Panc1 (cell line): ENCODE results near the gene SNU13. TPM values are rescaled to one million over a fixed set of nuclear protein-coding genes. Genes with fewer than 3 reads are reported as not detected.
"Not testable (repeated sequence)": the region's sequence is repeated elsewhere in the genome, so short reads cannot be mapped to it uniquely, and the experiment has no call there.

ENCODE experiments used
- ATAC-seq: fragments of 200-7000 bp; cut with Tn5 transposase; 2 replicates; pipeline ENCODE4 v1.9.1; 2020; ENCODE audit warnings: mild to moderate bottlenecking, moderate library complexity
- BruUV-seq: library from RNA; stranded (reverse); fragments of 400-500 nt; replicated peaks from 2 replicates; lab custom pipeline; 2021; lab: Mats Ljungman, UMichigan
- CTCF ChIA-PET: fragments of 300-600 bp; sonication (Branson Sonifier 250); formaldehyde crosslinking; loops from one replicate; lab custom pipeline; 2022; ENCODE audit warnings: antibody characterized with exemption; lab: Charles Lee
- POLR2A ChIA-PET: fragments of 300-600 bp; sonication (Branson Sonifier 250); formaldehyde crosslinking; loops from one replicate; lab custom pipeline; 2022; ENCODE audit warnings: antibody characterized with exemption; lab: Charles Lee
- DNase-seq: peaks from one replicate; pipeline ENCODE4 v3.0.0-alpha.2; 2010; ENCODE audit warnings: low read depth, low spot score
- H3K27ac ChIP-seq: 2 replicates; pipeline ENCODE4 v1.5.1; 2011; ENCODE audit warnings: mild to moderate bottlenecking, low read length, inconsistent platforms
- H3K27me3 ChIP-seq: fragments of 200-500 bp; sonication (Bioruptor generic); 2 replicates; pipeline ENCODE4 v1.6.0; 2014; ENCODE audit warnings: low read length, inconsistent platforms; ENCODE audit not compliant: control insufficient read depth, insufficient read depth
- H3K36me3 ChIP-seq: fragments of 200-500 bp; sonication (Bioruptor generic); 2 replicates; pipeline ENCODE4 v1.5.1; 2014; ENCODE audit warnings: inconsistent platforms, mild to moderate bottlenecking, low read length, moderate library complexity; ENCODE audit not compliant: control insufficient read depth, insufficient read depth
- H3K4me1 ChIP-seq: 2 replicates; pipeline ENCODE4 v1.5.1; 2011; ENCODE audit warnings: inconsistent platforms, mild to moderate bottlenecking, low read length, moderate library complexity; ENCODE audit not compliant: control insufficient read depth, insufficient read depth
- H3K4me3 ChIP-seq, 2 experiments: 2 replicates each; pipeline ENCODE4 v1.5.1; 2011 to 2012; ENCODE audit warnings: low read depth in 2 of 2, low read length in 2 of 2, mild to moderate bottlenecking in 2 of 2, inconsistent platforms in 1 of 2, moderate library complexity in 1 of 2
- H3K9me3 ChIP-seq: fragments of 200-500 bp; sonication (Bioruptor generic); 2 replicates; pipeline ENCODE4 v1.5.1; 2014; ENCODE audit warnings: low read depth, mild to moderate bottlenecking, inconsistent platforms, low read length, moderate library complexity; ENCODE audit not compliant: control insufficient read depth, insufficient read depth
- POLR2AphosphoS5 ChIP-seq: IDR thresholded peaks from 2 replicates; pipeline ENCODE4 v1.6.1; 2012; ENCODE audit warnings: mild to moderate bottlenecking, low read depth, low read length, moderate library complexity
- REST ChIP-seq, 2 experiments: IDR thresholded peaks; 2 replicates each; pipeline ENCODE4 v1.6.1; 2011 to 2012; ENCODE audit warnings: low read depth in 2 of 2, control low read depth in 1 of 2, low read length in 1 of 2, mild to moderate bottlenecking in 1 of 2, moderate library complexity in 1 of 2; ENCODE audit not compliant: insufficient read depth in 1 of 2
- SIN3A ChIP-seq: IDR thresholded peaks from 2 replicates; pipeline ENCODE4 v1.6.1; 2012; ENCODE audit warnings: low read depth, mild to moderate bottlenecking, low read length, moderate library complexity, borderline replicate concordance; ENCODE audit not compliant: insufficient read depth
- TCF7L2 ChIP-seq: IDR thresholded peaks from 2 replicates; pipeline ENCODE4 v1.6.1; 2011; ENCODE audit warnings: mild to moderate bottlenecking, low read depth, low read length, inconsistent platforms
- in situ Hi-C: cut with HindIII; loops from 2 replicates; pipeline ENCODE4 v1.10.0; 2016; ENCODE audit warnings: low sequenced_read_pairs, low pct_unique_long_range_greater_than_20kb
- intact Hi-C: fragments of 100-400 bp; cut with micrococcal nuclease; formaldehyde crosslinking; loops from one replicate; pipeline ENCODE4 v1.10.0; 2022; ENCODE audit not compliant: unreplicated experiment
- total RNA-seq: library from RNA; stranded (reverse); gene quantifications from one replicate; pipeline ENCODE4 v1.2.1, GENCODE V29; 2021; ENCODE audit not compliant: unreplicated experiment
- TF ChIP-seq, protein P1 (sequence below): fragments of 450-650 bp; IDR thresholded peaks from 2 replicates; pipeline ENCODE4 v1.5.1; 2017; ENCODE audit warnings: mild to moderate bottlenecking

SNU13 gene
- total RNA-seq, 1 experiment from 2014 or later = 113 TPM

DNA sequence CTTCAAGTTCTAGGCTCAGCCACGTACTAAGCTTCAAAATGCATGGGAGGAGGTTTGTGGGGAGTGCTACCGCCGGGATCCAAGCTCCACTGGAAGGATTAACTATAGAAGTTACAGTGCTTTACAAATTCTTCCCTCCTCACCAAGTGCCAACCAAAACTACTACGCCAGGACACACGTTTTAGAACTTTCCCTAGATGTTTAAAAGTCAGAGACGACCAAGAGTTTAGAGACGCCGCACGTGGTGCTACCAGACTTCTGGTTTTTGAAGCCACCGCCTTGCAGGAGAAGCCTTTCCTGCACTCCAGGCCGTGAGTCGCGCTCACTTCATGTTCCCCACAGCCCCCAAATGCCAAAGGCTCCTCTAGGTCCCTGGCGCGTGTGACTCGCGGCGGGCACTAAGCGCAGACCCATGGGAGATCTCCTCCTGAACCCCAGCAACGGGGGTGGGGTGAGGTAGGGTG, 734 bp downstream of the SNU13 start:
- TF ChIP-seq TCF7L2 = no peak
- TF ChIP-seq, protein P1, sequence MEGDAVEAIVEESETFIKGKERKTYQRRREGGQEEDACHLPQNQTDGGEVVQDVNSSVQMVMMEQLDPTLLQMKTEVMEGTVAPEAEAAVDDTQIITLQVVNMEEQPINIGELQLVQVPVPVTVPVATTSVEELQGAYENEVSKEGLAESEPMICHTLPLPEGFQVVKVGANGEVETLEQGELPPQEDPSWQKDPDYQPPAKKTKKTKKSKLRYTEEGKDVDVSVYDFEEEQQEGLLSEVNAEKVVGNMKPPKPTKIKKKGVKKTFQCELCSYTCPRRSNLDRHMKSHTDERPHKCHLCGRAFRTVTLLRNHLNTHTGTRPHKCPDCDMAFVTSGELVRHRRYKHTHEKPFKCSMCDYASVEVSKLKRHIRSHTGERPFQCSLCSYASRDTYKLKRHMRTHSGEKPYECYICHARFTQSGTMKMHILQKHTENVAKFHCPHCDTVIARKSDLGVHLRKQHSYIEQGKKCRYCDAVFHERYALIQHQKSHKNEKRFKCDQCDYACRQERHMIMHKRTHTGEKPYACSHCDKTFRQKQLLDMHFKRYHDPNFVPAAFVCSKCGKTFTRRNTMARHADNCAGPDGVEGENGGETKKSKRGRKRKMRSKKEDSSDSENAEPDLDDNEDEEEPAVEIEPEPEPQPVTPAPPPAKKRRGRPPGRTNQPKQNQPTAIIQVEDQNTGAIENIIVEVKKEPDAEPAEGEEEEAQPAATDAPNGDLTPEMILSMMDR = no peak
- no peak for TF ChIP-seq REST (IDR thresholded peaks at IDR 0.05; ENCODE audit: insufficient read depth in 1 of 2, low read depth in 2 of 2, low read length in 1 of 2)
- no peak for TF ChIP-seq POLR2AphosphoS5
- no peak for TF ChIP-seq SIN3A
- in situ Hi-C loops = no loop called here
- Histone ChIP-seq H3K27me3 (no peaks in the 10 kb centered on the region), H3K4me3 (peak overlapping the region; percentile 88 to 89), H3K36me3 (peaks cover 8% of the 10 kb centered on the region; the same call in 1 of the 2 replicates), H3K9me3 (no peaks in the 10 kb centered on the region), H3K4me1 (no peaks in the 10 kb centered on the region; the same call in 1 of the 2 replicates), H3K27ac (peak overlapping the region; percentile 90)
- ChIA-PET POLR2A (interaction anchor here (0.5 to 0.7 kb wide), 3 partner anchors 65 to 174 kb away, joined by 3 to 6 read pairs (median 3); no protein-coding TSS in a partner anchor), CTCF (interaction anchor here (0.5 to 0.7 kb wide), 2 partner anchors 55 to 59 kb away, joined by 3 to 4 read pairs; no protein-coding TSS in a partner anchor)
- ATAC-seq (peak; percentile 44), DNase-seq (no peak)
- BruUV-seq = TSS peak; percentile 82
- intact Hi-C loops = no loop called here

DNA sequence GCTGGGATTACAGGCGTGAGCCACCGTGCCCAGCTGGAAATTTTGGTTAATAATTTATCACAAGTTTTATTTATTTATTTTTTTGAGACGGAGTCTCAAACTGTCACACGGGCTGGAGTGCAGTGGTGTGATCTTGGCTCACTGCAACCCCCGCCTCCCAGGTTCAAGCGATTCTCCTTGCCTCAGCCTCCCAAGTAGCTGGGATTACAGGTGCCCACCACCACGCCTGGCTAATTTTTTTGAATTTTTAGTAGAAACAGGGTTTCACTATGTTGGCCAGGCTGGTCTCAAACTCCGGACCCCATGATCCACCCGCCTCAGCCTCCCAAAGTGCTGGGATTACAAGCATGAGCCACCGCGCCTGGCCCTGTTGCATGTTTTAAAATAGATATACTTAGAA, 1.8 kb downstream of the SNU13 start:
- H3K36me3 ChIP-seq = peaks cover 11% of the 10 kb centered on the region
- POLR2A ChIA-PET, DNase-seq, H3K27me3 ChIP-seq, BruUV-seq, H3K4me1 ChIP-seq, in situ Hi-C loops, CTCF ChIA-PET, intact Hi-C loops, ATAC-seq, H3K9me3 ChIP-seq: not testable (repeated sequence)
- H3K4me3 ChIP-seq = peak overlapping the region in 1 of 2 experiments; percentile 88; a peak in 3 of 4 replicates
- peak overlapping the region; percentile 90; the same call in 1 of the 2 replicates for H3K27ac ChIP-seq

GRCh38 chr22:41684194-41684593, 4.5 kb downstream of the SNU13 start:
- H3K9me3 ChIP-seq = no peaks in the 10 kb centered on the region
- H3K27ac ChIP-seq = no peak overlapping the region
- intact Hi-C loops = no loop called here
- H3K4me3 ChIP-seq = no peak overlapping the region
- ATAC-seq (no peak), DNase-seq (no peak)
- no TSS peak for BruUV-seq
- CTCF ChIA-PET = no interaction called here
- in situ Hi-C loops = no loop called here
- POLR2A ChIA-PET = no interaction called here
- H3K27me3 ChIP-seq = no peaks in the 10 kb centered on the region
- no peaks in the 10 kb centered on the region; the same call in 1 of the 2 replicates for H3K4me1 ChIP-seq
- TF ChIP-seq, protein P1 = no peak
- peaks cover 13% of the 10 kb centered on the region for H3K36me3 ChIP-seq
